LNCAP (cell line): Measurements from ENCODE around the gene MRPL23.

Experiments used
- CTCF ChIP-seq: fragments of 450-650 bp; IDR thresholded peaks from 2 replicates; pipeline ENCODE4 v1.5.1; 2017; ENCODE audit warnings: mild to moderate bottlenecking

The MRPL23 gene

GRCh38 chr11:1932681-1933080 is 14.5 kb upstream of the MRPL23 start:
- no peak for TF ChIP-seq CTCF

- TF ChIP-seq CTCF: no peak
Measured at GRCh38 chr11:1933416-1934334, 13.5 kb upstream of the MRPL23 start.

GRCh38 chr11:1934335-1935155 is 12.6 kb upstream of the MRPL23 start:
- TF ChIP-seq CTCF: no peak

GRCh38 chr11:1935156-1936071 is 11.7 kb upstream of the MRPL23 start:
- no peak for TF ChIP-seq CTCF

- no peak for TF ChIP-seq CTCF
Measured at GRCh38 chr11:1936072-1936780, 10.9 kb upstream of the MRPL23 start.

GRCh38 chr11:1936781-1937615 is 10.1 kb upstream of the MRPL23 start:
- TF ChIP-seq CTCF: no peak
